Stimulated activated CD8-positive, alpha-beta memory T cell treated with anti-CD3 and anti-CD28 coated beads, Interleukin-15, amount 100 ng/mL, for 48 hours (primary cell): ENCODE measurements around the gene CCDC106.
A peak's percentile ranks its signal among the peaks of the same experiment; 100 is the strongest.

Source experiments
- DNase-seq, 2 donors: peaks; one replicate each; pipeline ENCODE4 v3.0.0-alpha.2; 2020; ENCODE audit warnings: low read depth in 2 of 2

CCDC106 gene

DNA sequence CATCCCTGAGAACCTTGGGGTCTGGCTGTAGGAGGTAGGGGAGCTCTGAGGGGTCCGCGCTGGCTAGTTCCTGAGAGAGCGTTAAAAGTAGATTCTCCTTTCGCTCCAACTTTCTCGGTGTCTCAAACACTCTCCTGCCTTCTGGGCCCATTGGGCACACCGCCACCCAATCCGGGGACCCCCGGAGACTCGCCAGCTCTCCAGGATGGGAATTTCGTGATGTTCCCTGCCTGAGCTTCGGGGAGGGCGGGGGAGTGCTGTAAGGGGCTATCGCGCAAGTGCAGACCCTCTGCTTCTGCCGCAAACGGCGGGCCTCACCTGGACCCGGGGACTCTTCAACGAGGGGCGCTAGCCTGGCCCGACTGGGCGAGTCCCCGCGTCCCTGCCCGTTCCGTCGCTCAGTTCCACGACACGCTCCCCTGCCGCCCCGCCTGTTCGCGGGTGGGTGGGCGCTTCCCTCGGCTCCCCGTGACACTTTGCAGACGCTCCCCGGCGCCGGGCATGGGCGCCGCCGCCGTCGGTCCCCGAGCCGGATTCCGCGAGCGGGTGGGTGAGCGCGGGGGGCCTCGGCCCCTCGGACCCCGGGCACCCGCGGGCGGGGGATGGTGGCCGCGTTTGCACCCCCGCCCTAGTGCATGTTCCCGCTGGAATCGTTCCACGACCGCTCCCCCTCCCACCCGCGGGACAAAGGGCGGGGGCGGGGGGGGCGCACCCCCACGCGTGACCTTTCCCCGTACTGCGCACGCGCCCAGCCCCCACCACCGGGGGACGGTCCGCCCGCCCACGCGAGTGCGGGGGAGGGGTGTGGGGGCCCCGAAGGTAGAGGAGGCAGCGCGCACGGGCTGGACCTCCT, at the start of gene CCDC106:
TSS of gene CCDC106 (plus strand) at position 481 of the 853 bp plus-strand sequence. CDS start 835 bp downstream, outside the sequence.
- peak in 1 of 2 donors; percentile 28 for DNase-seq

DNA sequence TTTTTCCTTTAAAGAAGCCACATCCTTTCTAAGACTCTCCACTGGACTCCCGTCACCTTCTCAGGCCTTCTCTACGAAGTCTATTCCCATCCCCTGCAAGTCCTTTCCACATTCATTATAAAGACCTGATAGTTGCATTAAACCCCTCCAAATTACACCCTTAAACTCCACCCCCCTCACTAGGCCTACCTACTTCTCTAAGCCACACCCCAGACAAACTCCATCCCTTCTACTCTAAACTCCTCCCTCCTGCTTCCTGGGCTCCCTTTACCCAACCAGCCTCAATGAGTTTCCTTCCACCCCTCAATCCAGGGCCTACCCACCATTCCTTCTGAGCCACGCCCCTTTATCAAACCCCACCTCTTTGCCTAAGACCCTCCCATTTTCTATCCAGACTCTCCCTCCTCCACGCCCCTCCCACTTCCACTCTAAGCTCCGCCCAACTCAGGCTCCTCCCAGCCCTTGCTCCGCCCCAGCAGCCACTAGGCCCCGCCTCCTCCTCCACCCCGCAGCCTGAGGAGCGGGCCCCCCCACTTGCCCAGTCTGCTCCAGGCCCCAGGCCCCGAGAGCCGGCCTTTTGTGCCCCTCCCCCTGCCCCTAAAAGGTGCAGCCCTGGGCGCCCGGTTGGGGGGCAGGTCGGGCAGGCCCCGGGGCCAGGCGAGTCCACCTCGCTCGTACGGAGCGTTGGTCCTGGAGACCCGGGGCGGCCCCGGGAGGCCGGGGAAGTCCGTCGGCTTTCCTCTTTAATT, 49.1 kb upstream of the CCDC106 start:
- DNase-seq, result peak; percentile 81 to 82

DNA sequence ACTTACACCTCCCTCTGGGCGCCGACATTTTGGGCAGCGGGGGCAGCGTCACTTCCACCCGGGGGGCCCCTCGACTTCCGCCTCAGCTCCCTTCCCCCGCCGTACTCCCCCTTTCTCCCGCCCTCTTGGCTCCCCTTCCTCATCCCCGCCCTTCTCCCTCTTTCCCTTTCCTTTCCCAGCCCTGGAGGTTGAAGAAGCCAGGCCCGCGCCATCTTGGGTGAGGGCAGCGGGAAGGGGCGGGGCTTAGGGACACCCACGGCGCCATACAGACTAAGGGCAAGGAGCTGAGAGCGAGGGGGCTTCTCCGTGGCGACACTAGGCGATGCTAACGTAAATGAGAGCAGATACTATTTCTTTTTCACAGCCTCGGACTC, 48.6 kb upstream of the CCDC106 start, which contains the start of gene FIZ1:
TSS of gene FIZ1 (minus strand) at position 50 of the 374 bp plus-strand sequence. CDS start 1,652 bp downstream, outside the sequence.
- DNase-seq, result peak; percentile 92 to 94

DNA sequence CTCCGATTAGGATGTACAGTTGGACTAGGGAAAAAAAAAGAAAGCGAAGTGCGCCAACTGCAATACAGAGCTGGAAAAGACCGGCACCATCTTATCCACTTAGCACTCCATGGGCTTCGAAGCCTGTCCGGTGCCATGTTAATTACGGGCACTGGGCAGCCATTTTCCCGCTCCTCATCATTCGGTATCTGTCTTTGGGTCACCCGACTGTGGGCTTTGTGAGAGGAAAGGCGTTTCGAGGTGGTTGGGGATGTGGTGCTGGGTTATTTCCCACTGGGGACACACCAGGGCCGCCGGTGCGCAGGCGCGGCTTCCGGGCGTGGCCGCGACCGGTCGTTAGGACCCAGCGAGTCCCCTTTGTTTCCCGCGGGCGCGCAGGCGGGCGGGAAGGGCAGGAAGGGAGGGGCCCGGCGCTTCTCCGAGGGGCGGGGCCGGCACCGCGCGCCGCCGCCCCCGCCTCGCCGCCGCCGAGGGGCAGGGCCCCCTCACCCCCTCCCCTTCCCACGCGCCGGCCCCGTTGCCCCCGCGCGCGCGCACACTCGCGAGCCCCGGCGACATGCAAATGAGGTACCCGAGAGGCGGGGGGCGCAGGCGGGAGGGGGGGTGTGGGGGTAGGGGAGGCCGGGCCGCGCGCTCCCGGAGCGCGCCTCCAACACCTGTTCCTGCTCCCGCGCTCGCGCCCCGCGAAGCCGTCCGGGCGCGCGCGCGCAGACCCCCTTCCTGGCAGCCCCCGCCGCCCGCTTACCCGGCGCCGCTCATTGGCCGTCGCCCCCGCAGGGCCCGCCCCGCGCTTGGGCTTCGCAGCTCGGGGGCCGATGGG, 48.0 kb upstream of the CCDC106 start, which contains the start of gene ZNF524:
TSS of gene ZNF524 (plus strand) at position 447 of the 820 bp plus-strand sequence. CDS start 1,825 bp downstream, outside the sequence.
- DNase-seq, result peak; percentile 77 to 81

DNA sequence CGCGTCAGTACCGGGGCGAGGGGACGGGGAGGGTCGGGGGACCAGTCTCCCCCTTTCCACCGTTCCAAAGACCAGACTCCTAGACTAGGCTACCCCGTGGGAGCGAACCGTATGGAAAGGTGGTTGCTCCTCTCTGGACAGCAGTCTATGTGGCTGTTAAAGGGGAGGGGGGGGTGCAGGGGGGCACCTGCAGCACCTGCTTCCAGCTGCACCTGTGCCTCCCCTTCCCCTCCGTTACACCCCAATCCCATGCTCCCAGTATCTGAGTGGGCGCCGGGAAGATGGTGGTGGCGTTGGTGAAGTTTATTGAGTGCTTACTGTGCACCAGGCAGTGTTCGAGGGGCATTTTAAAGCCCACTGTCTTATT, 47.4 kb upstream of the CCDC106 start:
- DNase-seq, result no peak

DNA sequence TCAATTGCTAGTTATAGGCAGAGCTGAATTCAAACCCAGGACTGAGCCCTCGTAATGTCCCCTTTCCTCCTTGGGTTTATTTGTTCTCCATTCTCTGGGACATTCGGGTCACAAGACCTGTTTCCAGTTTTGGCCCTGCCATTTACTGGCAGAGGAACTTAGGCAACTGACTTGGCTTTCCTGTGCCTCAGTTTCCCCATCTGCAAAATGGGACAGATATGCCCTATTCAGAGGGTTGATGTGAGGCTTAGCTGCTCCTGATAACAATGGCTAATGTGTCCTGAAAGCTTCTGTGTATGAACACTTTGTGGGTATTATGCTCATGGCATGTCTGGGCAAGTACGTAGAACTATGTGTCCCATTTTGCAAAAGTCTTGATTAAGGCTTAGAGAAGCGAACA, 46.9 kb upstream of the CCDC106 start:
- DNase-seq, result no peak

DNA sequence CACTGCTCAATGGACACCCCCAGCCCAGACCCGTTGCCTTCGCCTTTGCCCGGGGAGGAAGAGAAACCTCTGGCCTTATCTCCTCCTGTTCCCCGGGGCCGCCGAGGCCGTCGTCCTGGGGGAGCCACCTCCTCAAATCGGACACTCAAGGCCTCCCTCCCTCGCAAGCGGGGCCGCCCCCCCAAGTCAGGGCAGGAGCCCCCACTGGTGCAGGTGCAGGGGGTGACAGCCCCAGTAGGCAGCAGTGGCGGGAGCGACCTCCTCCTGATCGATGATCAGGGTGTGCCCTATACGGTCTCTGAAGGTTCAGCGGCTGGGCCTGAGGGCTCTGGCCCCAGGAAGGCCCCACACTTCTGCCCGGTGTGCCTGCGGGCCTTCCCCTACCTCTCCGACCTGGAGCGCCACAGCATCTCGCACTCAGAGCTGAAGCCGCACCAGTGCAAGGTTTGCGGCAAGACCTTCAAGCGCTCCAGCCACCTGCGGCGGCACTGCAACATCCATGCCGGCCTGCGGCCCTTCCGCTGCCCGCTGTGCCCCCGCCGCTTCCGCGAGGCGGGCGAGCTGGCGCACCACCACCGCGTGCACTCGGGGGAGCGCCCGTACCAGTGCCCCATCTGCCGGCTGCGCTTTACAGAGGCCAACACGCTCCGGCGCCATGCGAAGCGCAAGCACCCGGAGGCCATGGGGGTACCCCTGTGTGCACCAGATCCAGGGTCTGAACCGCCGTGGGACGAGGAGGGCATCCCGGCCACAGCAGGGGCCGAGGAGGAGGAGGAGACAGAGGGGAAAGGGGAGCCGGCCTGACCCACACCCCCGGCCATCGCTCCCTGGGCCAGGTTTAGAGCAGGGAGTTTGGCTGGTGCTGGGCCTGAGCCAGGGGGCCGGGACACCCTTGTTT, 45.7 kb upstream of the CCDC106 start:
- DNase-seq, result no peak

DNA sequence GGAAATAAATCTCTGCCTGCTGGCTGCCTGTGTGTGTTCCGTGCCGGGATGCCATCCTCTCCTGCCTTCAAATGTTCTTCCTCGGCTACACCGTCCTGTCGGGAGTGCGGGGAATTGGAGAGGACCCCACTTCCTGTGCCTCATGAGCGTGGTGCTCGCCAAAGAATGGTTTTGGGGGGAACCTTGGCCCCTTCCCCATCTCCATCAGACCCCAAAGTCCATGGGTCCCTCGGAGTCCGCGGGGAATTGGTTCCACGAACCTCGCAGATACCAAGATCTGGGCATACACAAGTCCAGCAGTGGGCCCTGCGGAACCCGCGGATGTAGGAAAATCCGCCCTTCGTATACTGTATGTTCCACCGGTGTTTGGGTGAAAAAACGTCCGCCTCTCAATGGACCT, 44.9 kb upstream of the CCDC106 start:
- no peak for DNase-seq

DNA sequence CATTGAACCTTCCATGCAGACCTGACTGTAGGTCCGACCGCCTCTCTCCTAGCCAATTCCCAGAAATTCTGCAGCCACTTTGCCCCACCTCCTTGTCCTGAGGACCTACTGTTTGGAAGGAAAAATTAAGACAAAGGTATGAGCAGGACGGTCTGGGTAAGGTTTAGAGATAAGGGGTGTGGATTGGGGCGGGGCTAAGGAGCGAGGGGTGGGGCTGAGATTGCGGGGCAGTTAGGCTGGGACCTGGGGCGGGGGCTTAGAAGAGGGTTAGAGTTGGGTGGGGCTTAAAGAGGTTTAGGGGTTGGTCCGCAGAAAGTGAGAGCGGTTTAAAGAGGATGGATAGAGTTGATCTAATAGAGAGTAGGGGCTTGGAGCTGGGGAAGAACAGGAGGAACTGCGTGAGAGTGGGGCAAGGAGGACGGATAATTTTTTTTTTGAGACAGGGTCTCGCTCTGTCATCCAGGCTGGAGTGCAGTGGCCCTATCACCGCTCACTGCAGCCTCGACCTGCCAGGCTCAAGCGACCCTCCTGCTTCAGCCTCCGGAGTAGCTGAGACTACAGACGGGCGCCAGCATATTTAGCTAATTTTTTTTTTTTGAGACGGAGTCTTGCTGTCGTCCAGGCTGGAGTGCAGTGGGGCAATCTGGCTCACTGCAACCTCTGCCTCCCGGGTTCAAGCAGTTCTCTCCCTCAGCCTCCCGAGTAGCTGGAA, 44.3 kb upstream of the CCDC106 start:
- no peak for DNase-seq

DNA sequence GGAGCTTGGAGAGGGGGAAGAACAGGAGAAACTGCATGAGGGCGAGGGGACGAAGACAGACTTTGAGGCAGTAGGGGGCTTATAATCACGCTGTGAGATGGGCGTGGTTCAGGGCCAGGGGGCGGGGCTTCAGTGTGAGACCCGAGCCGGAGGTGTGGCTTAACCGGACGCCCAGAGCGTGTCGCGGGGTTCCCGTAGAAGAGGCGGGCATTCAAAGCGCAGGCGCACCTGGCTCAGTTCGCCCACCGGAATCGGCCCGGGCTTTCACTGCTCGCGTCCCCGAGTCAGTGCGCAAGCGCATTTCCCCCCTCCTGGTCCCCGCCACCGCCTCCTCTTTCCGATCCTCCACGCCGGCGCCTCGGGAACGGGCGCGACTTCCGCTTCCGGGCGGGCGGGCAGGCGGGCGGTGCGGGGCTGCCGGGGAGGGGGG, 42.8 kb upstream of the CCDC106 start:
- DNase-seq, result peak; percentile 99

DNA sequence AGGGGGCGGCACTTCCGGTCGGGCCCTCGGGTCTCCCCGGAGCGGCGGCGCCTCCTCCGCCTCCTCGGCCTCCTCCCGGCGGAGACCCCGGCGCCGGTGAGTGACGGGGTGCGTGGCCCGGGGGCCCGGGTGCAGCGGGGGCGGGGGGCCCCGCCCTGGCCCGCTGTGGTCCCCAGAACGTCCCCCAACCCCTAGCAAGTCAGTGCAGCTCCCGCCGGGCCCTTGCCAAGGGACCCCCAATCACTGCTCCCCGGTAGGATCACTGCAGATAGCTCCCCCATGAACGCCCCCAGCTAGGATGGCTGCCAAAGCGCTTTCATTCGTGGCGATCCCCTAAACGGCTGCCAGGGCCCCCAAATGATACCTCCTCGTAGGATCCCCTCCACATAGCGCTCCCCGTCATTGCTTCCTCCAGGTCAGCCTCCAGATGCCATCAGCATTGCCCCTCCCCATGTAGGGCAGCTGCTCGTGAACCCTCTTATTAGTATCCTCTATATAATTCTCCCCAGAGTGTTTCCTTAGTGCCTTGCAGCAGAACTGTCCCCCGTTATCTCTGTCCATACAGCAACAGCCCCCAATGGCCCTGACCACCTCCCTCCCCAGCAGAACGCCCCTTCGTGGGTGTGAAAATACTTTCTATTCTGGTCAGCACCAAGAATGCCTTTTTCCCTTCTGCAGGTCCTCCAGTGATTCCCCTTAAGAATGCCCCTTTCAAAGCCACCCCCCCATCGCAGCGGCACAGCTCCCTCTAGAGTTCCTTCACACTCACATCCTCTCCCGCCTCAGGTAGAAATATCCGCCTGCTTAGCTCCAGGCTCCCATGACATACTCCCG, 42.2 kb upstream of the CCDC106 start, which contains the start of gene ZNF865:
TSS of gene ZNF865 (plus strand) at position 11 of the 834 bp plus-strand sequence. CDS start 7,972 bp downstream, outside the sequence.
- DNase-seq, result peak; percentile 61 to 62

DNA sequence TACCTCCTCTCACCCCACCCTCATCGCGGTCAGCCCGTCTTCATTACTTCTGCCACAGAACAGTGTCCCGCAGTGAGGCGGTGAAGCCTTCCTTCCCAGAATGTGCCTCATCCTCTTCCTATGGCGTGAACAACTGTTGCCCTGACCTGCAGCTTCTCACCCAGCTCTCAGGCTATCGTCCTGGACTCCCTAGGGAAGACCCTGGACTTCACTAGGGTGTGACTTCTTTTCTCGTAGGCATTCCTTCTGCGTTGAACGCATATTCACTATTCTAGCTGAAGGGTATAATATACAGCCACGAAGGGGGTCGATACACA, 41.6 kb upstream of the CCDC106 start:
- DNase-seq, result no peak

DNA sequence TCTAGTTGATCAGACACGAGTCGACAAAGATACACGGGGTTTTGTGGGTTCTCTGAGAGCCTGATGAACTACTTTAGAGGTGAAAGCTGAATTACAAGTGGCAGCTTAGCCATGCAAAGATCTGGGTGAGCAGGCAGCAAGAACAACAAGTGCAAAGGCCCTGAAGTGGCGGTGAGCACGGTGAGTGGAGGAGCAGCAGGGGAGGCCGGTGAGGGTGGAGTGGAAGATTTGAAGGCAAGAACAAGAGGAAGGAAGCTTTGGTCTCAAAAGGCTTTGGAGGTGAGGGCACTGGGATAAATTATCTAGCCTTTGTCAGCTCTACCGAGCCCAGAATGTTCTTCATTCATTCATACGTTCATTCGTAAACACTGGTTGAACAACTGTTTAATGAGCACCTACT, 41.2 kb upstream of the CCDC106 start:
- no peak for DNase-seq

DNA sequence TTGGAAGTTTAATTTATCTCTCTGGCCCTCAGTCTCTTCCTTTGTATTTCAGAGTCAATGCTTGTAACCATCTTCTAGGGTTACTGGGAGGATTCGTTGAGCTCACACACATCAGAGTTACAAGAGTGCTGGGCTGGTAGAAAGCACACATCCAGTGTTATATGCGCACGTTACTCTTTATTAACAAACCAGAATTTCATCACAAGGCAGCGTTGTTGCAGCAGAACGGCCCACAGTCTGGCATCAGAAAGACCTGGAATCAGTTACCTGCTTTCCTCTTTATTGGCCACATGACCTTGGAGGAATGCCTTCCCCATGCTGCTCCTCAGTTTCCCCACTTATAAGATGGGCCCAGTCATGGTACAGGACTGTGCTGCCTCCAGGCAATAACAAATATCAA, 38.7 kb upstream of the CCDC106 start:
- no peak for DNase-seq

DNA sequence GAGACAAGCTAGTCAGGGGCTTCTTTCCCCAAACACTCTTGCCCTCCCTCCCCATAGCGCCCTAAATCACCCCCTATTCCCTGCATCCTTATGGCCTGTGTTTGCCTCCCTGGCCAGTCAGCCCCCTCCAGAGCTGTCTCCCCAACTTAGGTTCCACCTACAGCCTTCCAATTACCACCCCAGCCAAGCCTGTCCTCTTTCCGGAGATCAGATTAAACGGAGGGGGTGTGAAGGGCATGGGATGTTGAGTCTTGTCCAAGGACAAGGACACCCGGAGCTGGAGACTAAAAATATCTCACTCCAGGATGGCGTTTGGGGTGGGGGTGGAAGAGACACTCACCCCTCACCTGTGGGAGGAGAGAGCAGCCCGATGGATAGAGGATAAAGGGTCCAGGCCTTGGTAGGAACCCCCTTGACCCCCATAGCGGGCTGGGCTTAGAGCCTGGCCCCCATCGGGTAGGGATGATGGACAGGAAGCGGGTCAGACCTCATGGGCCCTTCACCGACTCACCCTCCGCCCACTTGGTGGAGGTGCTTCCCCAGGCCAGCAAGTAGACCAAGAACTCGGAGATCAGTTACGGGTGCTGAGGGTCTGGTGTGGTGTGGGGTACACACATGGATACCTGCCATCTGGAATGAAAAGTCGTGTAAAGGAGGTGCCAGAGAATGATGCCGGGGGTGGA, 36.6 kb upstream of the CCDC106 start:
- no peak for DNase-seq

DNA sequence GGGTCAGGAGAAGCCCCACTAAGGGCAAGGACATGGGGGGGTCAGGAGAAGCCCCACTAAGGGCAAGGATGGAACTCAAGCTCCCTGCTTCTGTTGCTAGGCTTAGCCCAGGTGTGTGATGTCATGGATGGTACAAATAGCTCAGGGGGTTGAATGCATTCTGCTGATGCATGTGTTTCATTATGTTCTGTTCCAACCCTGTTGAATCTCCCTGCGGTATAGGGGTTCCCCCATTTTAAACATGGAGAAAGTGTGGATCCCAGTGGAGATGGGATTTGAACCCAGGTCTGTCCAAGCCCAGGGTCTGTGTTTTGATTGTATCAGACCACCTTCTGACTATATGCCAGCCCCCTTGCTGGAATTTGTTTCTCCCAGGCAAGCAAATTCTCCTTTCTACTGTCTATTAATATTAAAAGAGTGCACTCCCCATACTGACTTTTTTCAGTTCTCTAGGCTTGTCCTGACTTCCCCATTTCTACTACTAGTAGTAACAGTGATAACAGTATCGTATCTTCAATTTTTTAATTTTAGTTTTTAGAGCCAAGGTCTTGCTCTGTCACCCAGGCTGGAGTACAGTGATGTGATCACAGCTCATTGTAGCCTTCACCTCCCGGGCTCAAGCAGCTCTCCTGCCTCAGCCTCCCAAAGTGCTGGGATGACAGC, 35.9 kb upstream of the CCDC106 start:
- DNase-seq, result no peak

DNA sequence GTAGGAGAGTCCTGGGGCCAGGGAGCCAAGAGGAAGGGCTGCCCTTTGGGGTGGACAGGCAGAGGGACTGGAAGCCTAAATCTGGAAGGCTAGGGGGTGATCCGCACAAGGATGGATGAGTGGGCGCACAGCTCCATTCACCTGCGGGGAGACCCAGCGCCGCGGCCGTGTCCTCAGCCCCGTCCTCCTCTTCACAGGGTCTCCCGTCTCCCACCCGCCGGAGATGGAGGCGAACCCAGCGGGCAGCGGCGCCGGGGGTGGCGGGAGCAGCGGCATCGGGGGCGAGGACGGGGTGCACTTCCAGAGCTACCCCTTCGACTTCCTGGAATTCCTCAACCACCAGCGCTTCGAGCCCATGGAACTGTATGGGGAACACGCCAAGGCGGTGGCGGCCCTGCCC, 34.6 kb upstream of the CCDC106 start:
- no peak for DNase-seq
